ENCODE results near the gene DBNL. TPM values are rescaled to one million over a fixed set of nuclear protein-coding genes. Genes with fewer than 3 reads are reported as not detected.

Gene DBNL
- polyA plus RNA-seq, 2 of the 4 experiments (the other 2 are of a cell fraction) = 41.8 to 95.0 TPM

- TF ChIP-seq NR3C1 (IDR thresholded peaks at IDR 0.05) = no peak
- no peak for TF ChIP-seq FOSB (CRISPR knock-in tag; IDR thresholded peaks at IDR 0.05)
- no peak for TF ChIP-seq ATOH8 (CRISPR knock-in tag; IDR thresholded peaks at IDR 0.05; ENCODE audit: low read depth)
These were observed 31.8 kb downstream of the DBNL start (continued) for GRCh38 chr7:44076101-44076895.

- ChIA-PET CTCF (interaction anchor here (1.0 to 1.6 kb wide), 3 partner anchors 9 to 120 kb away, joined by 4 to 5 read pairs (median 4); no protein-coding TSS in a partner anchor), POLR2A (no interaction called here)
- Histone ChIP-seq H3K4me3 (no peak overlapping the region), H3K27ac (no peak overlapping the region), H3K4me2 (no peak overlapping the region), H3K4me1 (peaks cover 14% of the 10 kb centered on the region), H3K9me3 (no peaks in the 10 kb centered on the region)
- WGBS (ENCODE audit: missing lambda C conversion rate) = 93% methylated on average over 9 of the region's 9 CpGs
- DNase-seq (ENCODE audit: low read depth in 1 of 2, low spot score in 1 of 2) (no peak), ATAC-seq (no peak), FAIRE-seq (no peak)
- no peak for TF ChIP-seq MAZ (IDR thresholded peaks at IDR 0.05; ENCODE audit: borderline replicate concordance, low read depth, low read length)
- no peak for TF ChIP-seq CTCF (IDR thresholded peaks at IDR 0.05)
- no peak for TF ChIP-seq SMC3 (IDR thresholded peaks at IDR 0.05)
- TF ChIP-seq ZSCAN20 (CRISPR knock-in tag; IDR thresholded peaks at IDR 0.05) = no peak
- TF ChIP-seq RCOR1 (IDR thresholded peaks at IDR 0.05; ENCODE audit: low read depth, low read length) = no peak
- TF ChIP-seq RNF2 (IDR thresholded peaks at IDR 0.05; ENCODE audit: borderline replicate concordance, low read depth) = no peak
- no peak for TF ChIP-seq CBX8 (IDR thresholded peaks at IDR 0.05)
- TF ChIP-seq CEBPB (IDR thresholded peaks at IDR 0.05) = no peak
- TF ChIP-seq GATA3 (IDR thresholded peaks at IDR 0.05; ENCODE audit: borderline replicate concordance) = no peak
- TF ChIP-seq TFCP2L1 (CRISPR knock-in tag; IDR thresholded peaks at IDR 0.05) = no peak
- no peak for TF ChIP-seq REST (IDR thresholded peaks at IDR 0.05)
- TF ChIP-seq POLR2AphosphoS2 (conservative IDR thresholded peaks at IDR 0.05; ENCODE audit: low read length) = no peak
- no peak for TF ChIP-seq RFX5 (IDR thresholded peaks at IDR 0.05)
- no peak for TF ChIP-seq KDM1A (IDR thresholded peaks at IDR 0.05; ENCODE audit: low read depth)
These were observed 32.6 kb downstream of the DBNL start for GRCh38 chr7:44077061-44077460.

- CTCF ChIA-PET = interaction anchor here (0.7 kb wide), 1 partner anchor 9 kb away, joined by 3 read pairs; no protein-coding TSS in a partner anchor
- H3K4me3 ChIP-seq = no peak overlapping the region
- TF ChIP-seq PBX3 (IDR thresholded peaks at IDR 0.05) (no peak), NR3C1 (IDR thresholded peaks at IDR 0.05) (no peak), RCOR1 (IDR thresholded peaks at IDR 0.05; ENCODE audit: low read depth, low read length) (no peak), HOXA7 (CRISPR knock-in tag; IDR thresholded peaks at IDR 0.05) (no peak), NFE2L2 (conservative IDR thresholded peaks at IDR 0.05; ENCODE audit: low read length) (no peak), KDM1A (IDR thresholded peaks at IDR 0.05; ENCODE audit: low read depth) (no peak), CTCF (IDR thresholded peaks at IDR 0.05) (no peak), HOXB13 (CRISPR knock-in tag; IDR thresholded peaks at IDR 0.05; ENCODE audit: low read depth) (no peak), ZC3H11A (IDR thresholded peaks at IDR 0.05) (no peak)
- DNase-seq (ENCODE audit: low read depth in 1 of 2, low spot score in 1 of 2) = no peak
- no peak overlapping the region for H3K4me2 ChIP-seq
- no peak for ATAC-seq
- no peak overlapping the region for H3K27ac ChIP-seq
- FAIRE-seq = no peak
- POLR2A ChIA-PET = no interaction called here
- 93% methylated on average over 4 of the region's 5 CpGs for WGBS (ENCODE audit: missing lambda C conversion rate)
- no peaks in the 10 kb centered on the region for H3K9me3 ChIP-seq
- peaks cover 7% of the 10 kb centered on the region; the same call in 2 of the 3 replicates for H3K4me1 ChIP-seq
These were observed 33.2 kb downstream of the DBNL start for GRCh38 chr7:44077681-44078091.

Measured in A549 (cell line).